Colonic mucosa (tissue), 4 donors: ENCODE results near the gene IFITM10. TPM values are rescaled to one million over a fixed set of nuclear protein-coding genes. Genes with fewer than 3 reads are reported as not detected.
A peak's percentile ranks its signal among the peaks of the same experiment; 100 is the strongest.
"Not testable (repeated sequence)": the region's sequence is repeated elsewhere in the genome, so short reads cannot be mapped to it uniquely, and the experiment has no call there.

ENCODE experiments used
- DNase-seq: peaks from one replicate; pipeline ENCODE4 v3.0.0-alpha.2; 2020
- H3K27ac ChIP-seq: fragments of 200-600 bp; one replicate; pipeline ENCODE4 v1.8.0; 2021
- H3K27me3 ChIP-seq: fragments of 200-600 bp; one replicate; pipeline ENCODE4 v1.8.0; 2021
- H3K36me3 ChIP-seq: fragments of 200-600 bp; one replicate; pipeline ENCODE4 v1.8.0; 2021
- H3K4me1 ChIP-seq: fragments of 200-600 bp; one replicate; pipeline ENCODE4 v1.8.0; 2021; ENCODE audit warnings: mild to moderate bottlenecking
- H3K4me3 ChIP-seq: fragments of 200-600 bp; one replicate; pipeline ENCODE4 v1.8.0; 2021
- H3K9ac ChIP-seq, 2 donors: one replicate each; pipeline ENCODE4 v1.7.0; 2013; ENCODE audit warnings: control low read depth in 2 of 2, low read depth in 2 of 2, low read length in 2 of 2
- H3K9me3 ChIP-seq: fragments of 200-600 bp; one replicate; pipeline ENCODE4 v1.8.0; 2021
- intact Hi-C: fragments of 100-400 bp; cut with DNase I; formaldehyde crosslinking; loops from one replicate; pipeline ENCODE4 v1.14.1; 2022
- total RNA-seq, 2 donors: library from RNA; stranded (reverse); fragmentation: NEBNext Ultra II Directional in 1 of 2; extraction: Animal tissue kit (Norgen Biotek cat#: 25700) in 1 of 2; gene quantifications; one replicate each; pipeline ENCODE4 v1.2.1, GENCODE V29; 2021
- TF ChIP-seq, protein P1 (sequence below): fragments of 200-600 bp; IDR thresholded peaks from one replicate; pipeline ENCODE4 v1.8.0; 2022; ENCODE audit warnings: antibody characterized with exemption, mild to moderate bottlenecking
- donor health status: healthy.
- donor health status: DM: no; HTN: no; CAD: no.
- donor health status: DM: no; HTN: no; CAD: no.

IFITM10 gene
- total RNA-seq, 2 donors from 2014 or later = 0.42 to 1.1 TPM

DNA sequence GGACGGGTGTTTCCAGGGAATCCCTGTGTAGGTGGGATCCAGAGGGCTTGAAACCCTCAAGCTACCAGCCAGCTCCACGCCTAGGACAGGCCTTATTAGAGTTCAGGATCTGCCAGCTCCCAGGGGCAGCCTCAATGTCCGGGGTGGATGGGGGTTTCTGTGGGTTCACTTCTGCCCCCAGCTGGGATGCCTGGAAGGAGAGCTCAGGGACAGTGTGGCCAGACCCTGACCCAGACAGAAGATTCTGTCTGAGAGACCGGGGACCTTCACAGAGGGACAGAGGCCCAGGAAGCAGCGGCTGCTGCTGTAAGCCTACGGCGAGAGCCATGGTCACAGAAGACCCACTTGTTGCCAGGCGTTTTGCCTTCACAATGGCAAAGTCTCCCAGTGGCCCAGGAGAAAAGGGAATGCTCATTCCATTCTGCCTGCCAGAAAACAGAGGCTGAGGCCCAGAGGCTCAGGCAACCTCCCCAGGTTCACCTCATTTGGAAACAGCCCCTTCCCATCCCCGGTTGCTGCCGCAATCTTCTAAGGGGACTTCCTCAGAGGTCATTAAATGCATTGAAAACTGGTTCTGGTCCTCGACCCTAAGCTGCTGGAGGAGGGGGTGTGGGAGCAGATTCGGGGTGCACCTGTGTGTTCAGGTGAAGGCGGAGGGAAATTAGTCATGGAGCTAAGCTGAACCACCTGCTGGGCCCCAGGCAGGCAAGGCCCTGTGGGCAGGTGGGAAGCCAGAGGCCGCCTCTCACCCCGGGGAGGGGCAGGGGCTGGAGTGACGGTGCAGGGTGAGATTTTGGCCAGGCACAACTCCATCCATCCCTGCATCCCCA lies 58.3 kb downstream of the IFITM10 start:
- TF ChIP-seq, protein P1, sequence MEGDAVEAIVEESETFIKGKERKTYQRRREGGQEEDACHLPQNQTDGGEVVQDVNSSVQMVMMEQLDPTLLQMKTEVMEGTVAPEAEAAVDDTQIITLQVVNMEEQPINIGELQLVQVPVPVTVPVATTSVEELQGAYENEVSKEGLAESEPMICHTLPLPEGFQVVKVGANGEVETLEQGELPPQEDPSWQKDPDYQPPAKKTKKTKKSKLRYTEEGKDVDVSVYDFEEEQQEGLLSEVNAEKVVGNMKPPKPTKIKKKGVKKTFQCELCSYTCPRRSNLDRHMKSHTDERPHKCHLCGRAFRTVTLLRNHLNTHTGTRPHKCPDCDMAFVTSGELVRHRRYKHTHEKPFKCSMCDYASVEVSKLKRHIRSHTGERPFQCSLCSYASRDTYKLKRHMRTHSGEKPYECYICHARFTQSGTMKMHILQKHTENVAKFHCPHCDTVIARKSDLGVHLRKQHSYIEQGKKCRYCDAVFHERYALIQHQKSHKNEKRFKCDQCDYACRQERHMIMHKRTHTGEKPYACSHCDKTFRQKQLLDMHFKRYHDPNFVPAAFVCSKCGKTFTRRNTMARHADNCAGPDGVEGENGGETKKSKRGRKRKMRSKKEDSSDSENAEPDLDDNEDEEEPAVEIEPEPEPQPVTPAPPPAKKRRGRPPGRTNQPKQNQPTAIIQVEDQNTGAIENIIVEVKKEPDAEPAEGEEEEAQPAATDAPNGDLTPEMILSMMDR = no peak
- intact Hi-C loops = loop anchor here (5.0 kb wide), 2 partner anchors 40 to 460 kb away; no protein-coding TSS in a partner anchor
- Histone ChIP-seq H3K9me3 (no peaks in the 10 kb centered on the region), H3K4me1 (peaks cover 5% of the 10 kb centered on the region), H3K4me3 (no peak overlapping the region), H3K27ac (no peak overlapping the region), H3K9ac (no peak overlapping the region), H3K36me3 (no peaks in the 10 kb centered on the region), H3K27me3 (peaks cover 4% of the 10 kb centered on the region)
- DNase-seq = no peak

DNA sequence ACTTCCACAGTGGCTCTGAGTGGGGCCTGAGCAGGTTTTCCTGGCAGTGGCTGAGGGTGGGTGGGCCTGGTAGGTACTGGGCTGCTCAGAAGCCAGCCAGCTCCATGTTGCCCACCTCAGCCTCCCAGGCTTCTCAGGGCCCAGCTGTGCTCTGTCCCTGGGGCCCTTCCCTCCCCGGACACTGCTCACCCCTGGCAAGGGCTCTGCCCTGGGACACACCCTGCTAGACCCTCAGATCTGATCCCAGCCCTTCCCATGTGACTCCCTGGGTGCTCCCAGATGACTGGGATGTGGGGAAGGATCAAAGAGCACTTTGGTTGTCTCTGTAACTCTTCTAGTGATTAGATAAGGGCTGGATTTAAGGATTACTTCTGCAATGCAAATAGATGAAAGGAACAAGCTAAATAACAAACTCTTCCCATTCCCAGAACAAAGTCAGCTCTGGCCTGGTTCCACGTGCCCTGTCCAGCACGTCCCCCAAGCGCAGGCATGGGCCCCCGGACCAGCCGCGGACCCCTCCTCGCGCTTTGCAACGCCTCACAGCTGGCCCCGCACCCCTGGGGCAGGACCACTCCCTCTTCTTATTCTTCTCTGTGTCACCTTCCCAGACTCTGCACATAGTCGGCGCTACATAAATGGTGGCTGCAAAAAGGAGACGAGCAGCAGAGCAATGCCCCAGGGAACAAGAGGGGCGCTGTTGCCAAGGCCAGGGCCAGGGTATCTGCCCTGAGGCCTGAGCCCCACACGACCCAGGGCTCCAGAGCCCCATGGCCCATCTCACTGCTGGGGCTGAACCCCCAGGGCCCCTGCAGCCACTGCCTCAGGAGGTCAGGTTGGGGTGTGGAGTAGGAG lies 59.1 kb downstream of the IFITM10 start:
- no peaks in the 10 kb centered on the region for H3K36me3 ChIP-seq
- TF ChIP-seq, protein P1 = no peak
- no peaks in the 10 kb centered on the region for H3K9me3 ChIP-seq
- H3K4me3 ChIP-seq = no peak overlapping the region
- H3K9ac ChIP-seq = no peak overlapping the region
- H3K4me1 ChIP-seq = peaks cover 5% of the 10 kb centered on the region
- intact Hi-C loops = loop anchor here (5.0 kb wide), 2 partner anchors 39 to 461 kb away; no protein-coding TSS in a partner anchor
- peaks cover 4% of the 10 kb centered on the region for H3K27me3 ChIP-seq
- H3K27ac ChIP-seq = no peak overlapping the region
- no peak for DNase-seq

DNA sequence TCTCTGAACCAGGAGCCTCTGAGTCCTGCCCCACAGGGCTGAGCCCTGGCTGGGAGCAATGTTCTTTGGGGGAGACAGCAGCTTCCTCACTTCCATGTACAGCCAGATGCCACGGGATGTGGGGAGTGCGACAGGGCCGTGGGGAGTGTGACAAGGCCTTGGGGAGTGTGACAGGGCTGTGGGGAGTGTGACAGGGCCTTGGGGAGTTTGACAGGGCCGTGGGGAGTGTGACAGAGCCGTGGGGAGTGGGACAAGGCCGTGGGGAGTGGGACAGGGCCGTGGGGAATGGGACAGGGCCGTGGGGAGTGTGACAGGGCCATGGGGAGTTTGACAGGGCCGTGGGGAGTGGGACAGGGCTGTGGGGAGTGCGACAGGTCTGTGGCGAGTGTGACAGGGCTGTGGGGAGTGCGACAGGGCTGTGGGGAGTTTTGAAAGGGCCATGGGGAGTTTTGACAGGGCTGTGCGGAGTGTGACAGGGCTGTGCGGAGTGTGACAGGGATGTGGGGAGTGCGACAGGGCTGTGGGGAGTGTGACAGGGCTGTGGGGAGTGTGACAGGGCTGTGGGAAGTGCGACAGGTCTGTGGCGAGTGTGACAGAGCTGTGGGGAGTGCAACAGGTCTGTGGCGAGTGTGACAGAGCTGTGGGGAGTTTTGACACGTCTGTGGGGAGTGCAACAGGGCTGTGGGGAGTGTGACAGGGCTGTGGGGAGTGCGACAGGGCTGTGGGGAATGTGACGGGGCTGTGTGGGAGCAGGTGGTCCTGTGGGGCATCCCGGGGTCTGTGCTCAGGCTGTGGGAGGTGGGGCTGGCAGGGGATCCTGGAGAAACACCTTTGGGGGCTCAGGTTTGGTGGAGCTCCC lies 60.0 kb downstream of the IFITM10 start:
- H3K36me3 ChIP-seq = no peaks in the 10 kb centered on the region
- no peak overlapping the region for H3K9ac ChIP-seq
- TF ChIP-seq, protein P1 = no peak
- H3K4me3 ChIP-seq = no peak overlapping the region
- H3K27me3 ChIP-seq = peaks cover 4% of the 10 kb centered on the region
- intact Hi-C loops = loop anchor here (5.0 kb wide), 2 partner anchors 38 to 462 kb away; no protein-coding TSS in a partner anchor
- H3K4me1 ChIP-seq = peaks cover 5% of the 10 kb centered on the region
- peak; percentile 9 for DNase-seq
- H3K9me3 ChIP-seq = no peaks in the 10 kb centered on the region
- no peak overlapping the region for H3K27ac ChIP-seq

DNA sequence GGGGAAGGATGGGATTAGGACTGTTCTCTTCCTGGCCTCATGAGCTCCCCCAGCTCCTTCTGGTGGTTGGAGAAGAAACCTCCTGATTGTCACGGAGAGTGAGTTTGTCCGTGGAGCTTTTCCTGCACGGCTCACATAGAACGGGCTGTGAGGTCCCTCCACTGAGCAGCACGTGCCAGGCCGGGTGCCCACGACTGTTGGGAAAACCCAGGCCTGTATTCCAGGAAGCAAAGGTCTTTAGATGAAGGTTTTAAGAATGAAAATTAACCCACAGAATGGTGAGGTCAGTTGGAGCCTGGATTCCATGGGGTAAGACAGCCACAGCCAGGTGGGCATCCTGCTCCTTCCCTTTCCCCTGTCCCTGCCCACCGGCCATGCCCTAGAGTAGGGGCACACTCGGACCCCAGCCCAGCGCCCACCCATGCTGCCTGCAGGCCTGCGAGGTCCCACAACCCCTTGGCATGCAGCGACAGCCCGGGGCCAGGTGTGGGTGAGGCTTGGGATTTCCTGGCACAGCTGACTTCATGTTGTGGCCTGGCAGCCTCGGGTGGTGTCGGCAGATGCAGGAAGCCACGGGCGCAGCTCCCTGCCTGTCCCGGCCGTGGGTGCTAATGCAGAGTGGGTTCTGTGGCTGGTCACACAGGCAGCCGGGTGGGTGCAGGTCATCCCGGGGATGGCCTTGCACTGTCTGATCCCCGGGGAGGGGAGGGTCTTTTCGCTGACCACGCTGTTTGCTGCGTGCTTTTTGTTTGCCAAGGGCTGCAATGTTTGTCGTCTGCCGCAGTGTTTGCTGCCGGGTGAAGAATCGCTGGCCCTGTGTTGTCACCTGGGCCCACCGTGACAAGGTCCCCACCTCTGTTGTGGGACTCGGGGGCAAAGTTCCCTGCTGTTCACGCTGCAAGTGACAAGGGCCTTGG lies 60.9 kb downstream of the IFITM10 start:
- intact Hi-C loops = loop anchor here (5.0 kb wide), 2 partner anchors 37 to 463 kb away; no protein-coding TSS in a partner anchor
- H3K9ac ChIP-seq, H3K4me3 ChIP-seq, H3K27ac ChIP-seq, H3K9me3 ChIP-seq, H3K4me1 ChIP-seq, H3K36me3 ChIP-seq, H3K27me3 ChIP-seq: not testable (repeated sequence)
- DNase-seq = peak; percentile 6

DNA sequence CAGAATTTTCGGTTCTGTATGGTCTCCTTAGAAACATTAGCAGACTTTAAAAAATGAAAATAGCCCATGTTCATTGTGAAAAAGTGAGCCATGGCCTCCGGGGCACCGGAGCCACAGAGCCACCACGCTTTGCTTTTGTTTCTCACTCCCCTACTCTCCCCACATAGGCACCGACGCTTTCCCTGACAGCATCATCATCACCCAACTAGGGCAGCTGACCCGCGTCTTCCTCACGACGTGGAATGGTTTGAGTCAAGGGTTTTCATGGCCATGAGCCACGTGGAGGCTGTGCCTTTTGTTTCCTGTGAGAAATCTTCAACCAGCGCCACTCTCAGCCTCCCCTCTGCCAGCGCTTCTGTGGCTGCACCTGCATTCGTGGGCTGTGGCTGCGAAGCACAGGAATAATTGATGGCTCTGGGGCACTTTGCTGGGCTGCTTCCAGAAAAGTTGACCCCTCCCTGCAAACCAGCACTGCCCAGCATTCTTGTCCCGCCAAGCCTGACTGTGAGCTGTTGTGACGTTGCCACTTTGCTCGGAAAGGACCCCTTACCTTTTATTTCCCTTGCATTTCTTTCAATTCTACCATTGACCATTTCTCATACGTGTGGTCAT lies 62.0 kb downstream of the IFITM10 start:
- H3K27me3 ChIP-seq, DNase-seq, H3K36me3 ChIP-seq, H3K4me1 ChIP-seq, H3K27ac ChIP-seq, intact Hi-C loops, H3K4me3 ChIP-seq, H3K9ac ChIP-seq, H3K9me3 ChIP-seq: not testable (repeated sequence)

DNA sequence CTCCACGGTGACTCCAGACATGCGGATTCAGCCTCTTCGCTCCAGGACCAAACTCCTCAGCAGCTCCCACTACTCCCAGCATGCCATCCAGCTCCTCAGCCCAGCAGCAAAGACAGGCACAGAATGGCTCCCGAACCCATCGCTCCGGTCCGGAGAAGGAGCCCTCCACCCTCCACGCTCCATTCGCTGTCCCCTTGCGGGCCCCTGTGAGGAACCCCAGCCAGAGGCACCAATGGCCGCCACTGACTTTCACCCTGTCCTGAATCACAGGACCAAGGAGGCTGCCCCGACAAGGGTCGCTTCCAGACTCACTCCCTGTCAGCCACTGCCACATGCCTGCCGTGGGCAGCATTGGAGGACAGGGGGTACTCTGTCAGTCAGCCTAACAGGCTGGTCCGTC lies 64.2 kb downstream of the IFITM10 start:
- H3K4me1 ChIP-seq, H3K4me3 ChIP-seq, H3K27me3 ChIP-seq, H3K9me3 ChIP-seq, H3K36me3 ChIP-seq, DNase-seq, H3K9ac ChIP-seq, H3K27ac ChIP-seq, intact Hi-C loops: not testable (repeated sequence)

DNA sequence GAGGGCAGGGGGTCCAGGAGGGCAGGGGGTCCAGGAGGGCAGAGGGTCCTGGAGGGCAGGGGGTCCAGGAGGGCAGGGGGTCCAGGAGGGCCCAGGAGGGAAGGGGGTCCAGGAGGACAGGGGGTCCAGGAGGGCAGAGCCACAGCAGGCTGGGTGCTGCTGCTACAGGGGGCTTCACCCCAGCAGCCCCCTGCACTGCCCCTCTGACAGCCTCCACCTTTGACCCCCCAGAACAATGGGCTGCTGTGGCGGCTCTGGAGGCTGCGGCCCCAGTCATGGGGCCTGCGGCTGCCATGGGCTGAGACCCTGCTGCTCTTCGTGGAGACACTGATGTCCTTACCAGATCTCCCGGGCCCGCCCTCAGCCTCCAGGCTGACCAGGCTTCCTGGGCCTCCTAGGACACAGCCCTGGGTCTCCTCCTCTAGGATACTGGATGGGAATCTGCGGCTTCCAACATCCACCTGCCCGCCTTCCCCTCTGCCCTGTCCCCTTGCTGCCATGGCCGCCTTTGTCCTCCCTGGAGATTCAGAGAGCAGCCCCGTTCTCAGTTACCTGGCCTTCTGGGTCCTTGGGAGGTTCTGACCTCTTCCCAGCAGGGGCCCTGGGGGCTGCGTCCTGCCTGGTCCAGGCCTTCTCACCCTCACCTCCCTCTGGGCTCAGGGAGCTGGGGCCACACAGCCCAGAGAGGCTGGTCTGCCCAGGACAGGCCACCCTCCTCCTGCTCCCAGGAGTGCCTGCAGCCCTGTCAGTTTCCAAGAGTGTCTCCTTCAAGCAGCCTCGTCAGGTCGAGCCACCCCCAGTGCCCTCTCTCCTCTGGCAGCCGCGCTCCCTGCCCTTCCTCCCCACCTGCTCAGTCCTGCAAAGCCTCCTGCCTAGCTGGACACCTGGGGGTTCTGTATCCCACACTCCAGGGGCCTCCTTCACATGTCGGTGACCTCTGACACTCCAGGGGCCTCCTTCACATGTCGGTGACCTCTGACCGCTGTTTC lies 65.2 kb downstream of the IFITM10 start:
- H3K36me3 ChIP-seq, H3K9me3 ChIP-seq, DNase-seq, H3K27ac ChIP-seq, H3K4me1 ChIP-seq, intact Hi-C loops, H3K9ac ChIP-seq, H3K27me3 ChIP-seq, H3K4me3 ChIP-seq: not testable (repeated sequence)
